Small intestine (tissue), 7 donors: ENCODE measurements around the gene LY6G5B. TPM values are rescaled to one million over a fixed set of nuclear protein-coding genes. Genes with fewer than 3 reads are reported as not detected.

ENCODE experiments used
- DNase-seq, 2 donors: peaks; one replicate each; pipeline versions ENCODE4 v3.0.0 to v3.0.0-alpha.2; 2013
- FAIRE-seq: peaks from 2 replicates; lab custom pipeline; 2012; peaks lifted over from hg19 to GRCh38; lab: Jason Lieb, UNC
- H3K27ac ChIP-seq, 3 donors: one replicate each; pipeline ENCODE4 v1.5.1; 2013; ENCODE audit warnings: low read length in 2 of 3, mild to moderate bottlenecking in 2 of 3, control low read depth in 1 of 3, inconsistent platforms in 1 of 3, low read depth in 1 of 3, moderate library complexity in 1 of 3
- H3K27me3 ChIP-seq, 3 donors: one replicate each; pipeline ENCODE4 v1.6.1; 2013; ENCODE audit warnings: low read length in 3 of 3, inconsistent platforms in 1 of 3; ENCODE audit not compliant: control insufficient read depth in 3 of 3, insufficient read depth in 3 of 3
- H3K36me3 ChIP-seq, 3 donors: one replicate each; pipeline ENCODE4 v1.6.1; 2013; ENCODE audit warnings: low read length in 3 of 3, inconsistent platforms in 1 of 3, low read depth in 1 of 3, mild to moderate bottlenecking in 1 of 3, moderate library complexity in 1 of 3; ENCODE audit not compliant: control insufficient read depth in 3 of 3, insufficient read depth in 2 of 3
- H3K4me1 ChIP-seq, 3 donors: one replicate each; pipeline ENCODE4 v1.6.1; 2013; ENCODE audit warnings: low read length in 2 of 3, inconsistent platforms in 1 of 3, low read depth in 1 of 3, mild to moderate bottlenecking in 1 of 3, moderate library complexity in 1 of 3; ENCODE audit not compliant: control insufficient read depth in 3 of 3, insufficient read depth in 2 of 3
- H3K4me3 ChIP-seq, 3 donors: one replicate each; pipeline ENCODE4 v1.5.1; 2013; ENCODE audit warnings: low read length in 3 of 3, control low read depth in 1 of 3, inconsistent platforms in 1 of 3, low read depth in 1 of 3, mild to moderate bottlenecking in 1 of 3, moderate library complexity in 1 of 3
- H3K9me3 ChIP-seq, 2 donors: one replicate each; pipeline ENCODE4 v1.6.1; 2013; ENCODE audit warnings: low read depth in 1 of 2, low read length in 1 of 2; ENCODE audit not compliant: control insufficient read depth in 2 of 2, insufficient read depth in 1 of 2
- WGBS, 3 donors: extraction: QIAGEN DNeasy Blood & Tissue Kit; methylation state at CpG; one replicate each; pipeline ENCODE4 v1.1.7; 2013; 5-methylcytosine and 5-hydroxymethylcytosine counted together
- polyA plus RNA-seq, 4 donors: library from polyadenylated mRNA; stranded (reverse) in 3 of 4; unstranded in 1 of 4; fragments of 200-250 nt in 3 of 4; fragments of 120-200 nt in 1 of 4; gene quantifications; one replicate each; pipeline versions ENCODE4 v1.2.1 to v1.2.3, GENCODE V29; 2013
- donor health status: healthy with polysubstance abuse.
- donor health status: control.
- donor health status: control.
- donor health status: Bipolar disorder and iron deficiency.
- donor health status: healthy.

The LY6G5B gene
- polyA plus RNA-seq, 4 donors, result 3.8 to 16.5 (median 4.2) TPM

- Histone ChIP-seq H3K9me3 (no peaks in the 10 kb centered on the region), H3K4me3 (no peak overlapping the region), H3K36me3 (peaks cover 43 to 93% (median 57%) of the 10 kb centered on the region in 3 donors), H3K27ac (no peak overlapping the region), H3K4me1 (no peaks in the 10 kb centered on the region), H3K27me3 (no peaks in the 10 kb centered on the region)
- DNase-seq (no peak), FAIRE-seq (no peak)
- 85 to 88% (median 88%) methylated on average over 11 of the region's 11 CpGs for WGBS, 3 donors
Observed at GRCh38 chr6:31634969-31635575, 34.7 kb upstream of the LY6G5B start.

- Histone ChIP-seq H3K4me1 (no peaks in the 10 kb centered on the region), H3K9me3 (no peaks in the 10 kb centered on the region), H3K4me3 (no peak overlapping the region), H3K36me3 (peaks cover 40 to 93% (median 58%) of the 10 kb centered on the region in 3 donors), H3K27ac (no peak overlapping the region), H3K27me3 (no peaks in the 10 kb centered on the region)
- 78 to 82% (median 81%) methylated on average over 27 of the region's 27 CpGs for WGBS, 3 donors
- DNase-seq (no peak), FAIRE-seq (no peak)
Observed at GRCh38 chr6:31636698-31637596, 32.8 kb upstream of the LY6G5B start.

- H3K36me3 ChIP-seq, result peaks cover 48 to 90% (median 52%) of the 10 kb centered on the region in 3 donors
- WGBS, 3 donors, result 81 to 86% (median 82%) methylated on average over 9 of the region's 9 CpGs
- no peak for DNase-seq
- no peak overlapping the region for H3K4me3 ChIP-seq
- H3K9me3 ChIP-seq, result no peaks in the 10 kb centered on the region
- H3K27ac ChIP-seq, result no peak overlapping the region
- no peak for FAIRE-seq
- no peaks in the 10 kb centered on the region for H3K4me1 ChIP-seq
- no peaks in the 10 kb centered on the region for H3K27me3 ChIP-seq
Observed at GRCh38 chr6:31639043-31639442, 30.7 kb upstream of the LY6G5B start.

- 80 to 88% (median 85%) methylated on average over 10 of the region's 10 CpGs for whole genome bisulfite sequencing, 3 donors
- Histone ChIP-seq H3K27ac (no peak overlapping the region), H3K4me3 (no peak overlapping the region), H3K27me3 (no peaks in the 10 kb centered on the region), H3K4me1 (no peaks in the 10 kb centered on the region), H3K9me3 (no peaks in the 10 kb centered on the region), H3K36me3 (peaks cover 49 to 90% (median 53%) of the 10 kb centered on the region in 3 donors)
- DNase-seq, result no peak
- no peak for FAIRE-seq
Observed at GRCh38 chr6:31639449-31639861, 30.3 kb upstream of the LY6G5B start.

- Histone ChIP-seq H3K4me1 (no peaks in the 10 kb centered on the region), H3K36me3 (peaks cover 45 to 89% (median 60%) of the 10 kb centered on the region in 3 donors), H3K9me3 (no peaks in the 10 kb centered on the region), H3K4me3 (no peak overlapping the region), H3K27ac (no peak overlapping the region), H3K27me3 (no peaks in the 10 kb centered on the region)
- no peak for FAIRE-seq
- DNase-seq, result no peak
- WGBS, 3 donors, result 94 to 98% (median 97%) methylated on average over 6 of the region's 6 CpGs
Observed at GRCh38 chr6:31640612-31641011, 29.2 kb upstream of the LY6G5B start.

GRCh38 chr6:31641370-31641769 lies 28.4 kb upstream of the LY6G5B start:
- DNase-seq (no peak), FAIRE-seq (no peak)
- Histone ChIP-seq H3K4me1 (no peaks in the 10 kb centered on the region), H3K4me3 (no peak overlapping the region), H3K36me3 (peaks cover 38 to 87% (median 55%) of the 10 kb centered on the region in 3 donors), H3K27me3 (no peaks in the 10 kb centered on the region), H3K9me3 (no peaks in the 10 kb centered on the region), H3K27ac (no peak overlapping the region)
- 77 to 92% (median 81%) methylated on average over 4 of the region's 4 CpGs for WGBS, 3 donors

- DNase-seq (no peak), FAIRE-seq (no peak)
- H3K27me3 ChIP-seq, result no peaks in the 10 kb centered on the region
- H3K27ac ChIP-seq, result no peak overlapping the region
- whole genome bisulfite sequencing, 3 donors, result 89 to 95% (median 90%) methylated on average over 6 of the region's 6 CpGs
- no peaks in the 10 kb centered on the region for H3K9me3 ChIP-seq
- no peaks in the 10 kb centered on the region for H3K4me1 ChIP-seq
- no peak overlapping the region for H3K4me3 ChIP-seq
- peaks cover 31 to 87% (median 58%) of the 10 kb centered on the region in 3 donors for H3K36me3 ChIP-seq
Observed at GRCh38 chr6:31642798-31643570, 26.8 kb upstream of the LY6G5B start.

GRCh38 chr6:31643818-31644454 lies 25.8 kb upstream of the LY6G5B start:
- no peaks in the 10 kb centered on the region for H3K27me3 ChIP-seq
- 69 to 86% (median 70%) methylated on average over 16 to 17 of the region's 17 CpGs for WGBS, 3 donors

More at GRCh38 chr6:31643818-31644454, 25.8 kb upstream of the LY6G5B start:
- no peak overlapping the region for H3K27ac ChIP-seq
- no peak for FAIRE-seq
- H3K4me1 ChIP-seq, result no peaks in the 10 kb centered on the region
- DNase-seq, result no peak
- H3K36me3 ChIP-seq, result peaks cover 39 to 91% (median 60%) of the 10 kb centered on the region in 3 donors
- no peak overlapping the region for H3K4me3 ChIP-seq
- no peaks in the 10 kb centered on the region for H3K9me3 ChIP-seq
